ENCODE results near the gene MAGI1.

GRCh38 chr3:65641777-65642176 lies 396.9 kb downstream of the MAGI1 start:
- TF ChIP-seq, protein P1, sequence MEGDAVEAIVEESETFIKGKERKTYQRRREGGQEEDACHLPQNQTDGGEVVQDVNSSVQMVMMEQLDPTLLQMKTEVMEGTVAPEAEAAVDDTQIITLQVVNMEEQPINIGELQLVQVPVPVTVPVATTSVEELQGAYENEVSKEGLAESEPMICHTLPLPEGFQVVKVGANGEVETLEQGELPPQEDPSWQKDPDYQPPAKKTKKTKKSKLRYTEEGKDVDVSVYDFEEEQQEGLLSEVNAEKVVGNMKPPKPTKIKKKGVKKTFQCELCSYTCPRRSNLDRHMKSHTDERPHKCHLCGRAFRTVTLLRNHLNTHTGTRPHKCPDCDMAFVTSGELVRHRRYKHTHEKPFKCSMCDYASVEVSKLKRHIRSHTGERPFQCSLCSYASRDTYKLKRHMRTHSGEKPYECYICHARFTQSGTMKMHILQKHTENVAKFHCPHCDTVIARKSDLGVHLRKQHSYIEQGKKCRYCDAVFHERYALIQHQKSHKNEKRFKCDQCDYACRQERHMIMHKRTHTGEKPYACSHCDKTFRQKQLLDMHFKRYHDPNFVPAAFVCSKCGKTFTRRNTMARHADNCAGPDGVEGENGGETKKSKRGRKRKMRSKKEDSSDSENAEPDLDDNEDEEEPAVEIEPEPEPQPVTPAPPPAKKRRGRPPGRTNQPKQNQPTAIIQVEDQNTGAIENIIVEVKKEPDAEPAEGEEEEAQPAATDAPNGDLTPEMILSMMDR (conservative IDR thresholded peaks at IDR 0.05 in 1 of 2, IDR thresholded peaks at IDR 0.05 in 1 of 2; ENCODE audit: low read depth in 1 of 2, low read length in 2 of 2): no peak
- TF ChIP-seq EZH2 (IDR thresholded peaks at IDR 0.05; ENCODE audit: low read length, missing control alignments): no peak
